Measurements from ENCODE around the gene BTBD9. TPM values are rescaled to one million over a fixed set of nuclear protein-coding genes. Genes with fewer than 3 reads are reported as not detected.

BTBD9 gene
- total RNA-seq, 1 donor from 2014 or later, result 4.5 TPM

DNA sequence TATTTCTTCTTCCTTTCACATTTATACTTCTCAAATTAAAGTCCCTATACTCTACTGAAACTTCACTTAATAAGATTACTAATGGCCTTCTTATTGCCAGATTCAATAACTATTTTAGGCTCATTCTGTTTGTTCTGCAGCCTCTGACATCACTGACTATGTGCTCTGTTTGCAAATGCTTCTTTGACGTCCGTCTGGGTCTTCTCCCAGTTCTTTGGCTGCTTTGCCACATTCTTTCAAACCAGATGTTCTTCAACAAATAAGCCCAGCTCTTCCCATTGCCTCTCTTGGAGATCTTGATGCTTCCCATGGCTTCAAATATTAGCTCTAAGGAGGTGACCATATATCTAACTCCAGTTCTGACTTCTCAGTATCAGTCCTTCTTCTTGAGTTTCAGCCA lies 117.4 kb downstream of the BTBD9 start:
- FAIRE-seq (no peak), DNase-seq (ENCODE audit: low read depth) (no peak)
- Histone ChIP-seq H3K36me3 (ENCODE audit: control insufficient read depth, insufficient read depth, low read length) (no peaks in the 10 kb centered on the region), H3K27me3 (ENCODE audit: control insufficient read depth, insufficient read depth, low read length) (no peaks in the 10 kb centered on the region), H3K4me3 (ENCODE audit: low read depth, low read length) (no peak overlapping the region)
- TF ChIP-seq, protein P1, sequence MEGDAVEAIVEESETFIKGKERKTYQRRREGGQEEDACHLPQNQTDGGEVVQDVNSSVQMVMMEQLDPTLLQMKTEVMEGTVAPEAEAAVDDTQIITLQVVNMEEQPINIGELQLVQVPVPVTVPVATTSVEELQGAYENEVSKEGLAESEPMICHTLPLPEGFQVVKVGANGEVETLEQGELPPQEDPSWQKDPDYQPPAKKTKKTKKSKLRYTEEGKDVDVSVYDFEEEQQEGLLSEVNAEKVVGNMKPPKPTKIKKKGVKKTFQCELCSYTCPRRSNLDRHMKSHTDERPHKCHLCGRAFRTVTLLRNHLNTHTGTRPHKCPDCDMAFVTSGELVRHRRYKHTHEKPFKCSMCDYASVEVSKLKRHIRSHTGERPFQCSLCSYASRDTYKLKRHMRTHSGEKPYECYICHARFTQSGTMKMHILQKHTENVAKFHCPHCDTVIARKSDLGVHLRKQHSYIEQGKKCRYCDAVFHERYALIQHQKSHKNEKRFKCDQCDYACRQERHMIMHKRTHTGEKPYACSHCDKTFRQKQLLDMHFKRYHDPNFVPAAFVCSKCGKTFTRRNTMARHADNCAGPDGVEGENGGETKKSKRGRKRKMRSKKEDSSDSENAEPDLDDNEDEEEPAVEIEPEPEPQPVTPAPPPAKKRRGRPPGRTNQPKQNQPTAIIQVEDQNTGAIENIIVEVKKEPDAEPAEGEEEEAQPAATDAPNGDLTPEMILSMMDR (IDR thresholded peaks at IDR 0.05; ENCODE audit: insufficient read depth, low read length, severe bottlenecking), result no peak

- Histone ChIP-seq H3K4me3 (ENCODE audit: low read depth, low read length) (no peak overlapping the region), H3K27me3 (ENCODE audit: control insufficient read depth, insufficient read depth, low read length) (no peaks in the 10 kb centered on the region), H3K36me3 (ENCODE audit: control insufficient read depth, insufficient read depth, low read length) (no peaks in the 10 kb centered on the region)
- TF ChIP-seq, protein P1 (IDR thresholded peaks at IDR 0.05; ENCODE audit: insufficient read depth, low read length, severe bottlenecking), result no peak
- DNase-seq (ENCODE audit: low read depth) (no peak), FAIRE-seq (no peak)
Measured at GRCh38 chr6:38518511-38519304, 121.0 kb downstream of the BTBD9 start.

GRCh38 chr6:38517005-38517404 lies 122.7 kb downstream of the BTBD9 start:
- Histone ChIP-seq H3K36me3 (ENCODE audit: control insufficient read depth, insufficient read depth, low read length) (no peaks in the 10 kb centered on the region), H3K4me3 (ENCODE audit: low read depth, low read length) (no peak overlapping the region), H3K27me3 (ENCODE audit: control insufficient read depth, insufficient read depth, low read length) (no peaks in the 10 kb centered on the region)
- TF ChIP-seq, protein P1 (IDR thresholded peaks at IDR 0.05; ENCODE audit: insufficient read depth, low read length, severe bottlenecking), result no peak
- FAIRE-seq (no peak), DNase-seq (ENCODE audit: low read depth) (peak; percentile 14)

DNA sequence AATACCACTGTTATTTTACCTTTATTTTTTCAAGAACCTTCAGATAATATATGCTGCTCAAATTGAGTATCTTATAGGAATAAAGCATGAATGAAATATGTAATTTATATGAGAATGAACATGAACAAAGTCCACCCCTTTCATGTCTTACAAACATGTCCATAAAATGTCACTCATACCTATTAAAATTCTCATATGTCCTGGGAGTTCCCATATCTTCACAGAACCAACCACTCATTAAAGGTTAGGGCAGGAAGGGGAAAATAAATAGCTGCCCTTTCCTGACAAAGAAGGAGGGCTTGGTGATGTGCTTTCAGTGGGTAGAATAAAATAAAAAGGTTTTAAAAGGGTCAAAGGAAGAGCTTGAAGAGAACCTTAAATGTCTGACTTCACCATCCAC lies 125.3 kb downstream of the BTBD9 start:
- FAIRE-seq (no peak), DNase-seq (ENCODE audit: low read depth) (no peak)
- Histone ChIP-seq H3K36me3 (ENCODE audit: control insufficient read depth, insufficient read depth, low read length) (no peaks in the 10 kb centered on the region), H3K4me3 (ENCODE audit: low read depth, low read length) (no peak overlapping the region), H3K27me3 (ENCODE audit: control insufficient read depth, insufficient read depth, low read length) (no peaks in the 10 kb centered on the region)
- TF ChIP-seq, protein P1 (IDR thresholded peaks at IDR 0.05; ENCODE audit: insufficient read depth, low read length, severe bottlenecking), result no peak

DNA sequence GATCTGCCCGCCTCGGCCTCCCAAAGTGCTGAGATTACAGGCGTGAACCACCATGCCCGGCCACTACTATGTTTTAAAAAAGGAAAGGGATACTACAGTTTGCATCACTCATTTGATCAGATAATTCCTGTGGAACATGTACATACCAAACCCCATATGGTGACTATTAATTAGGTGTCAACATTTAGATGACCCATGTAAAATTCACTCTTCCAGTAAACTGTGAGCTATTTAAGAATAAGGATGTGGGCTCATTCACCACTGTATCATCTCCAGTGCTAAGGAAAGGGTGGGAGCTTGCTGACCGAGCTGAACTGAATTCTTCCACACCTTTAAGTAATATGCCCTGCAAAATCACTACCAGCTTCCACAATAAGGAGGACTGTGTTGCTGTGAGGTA lies 127.5 kb downstream of the BTBD9 start:
- DNase-seq (ENCODE audit: low read depth) (peak; percentile 12), FAIRE-seq (no peak)
- no peak overlapping the region for H3K4me3 ChIP-seq (ENCODE audit: low read depth, low read length)
- H3K27me3 ChIP-seq (ENCODE audit: control insufficient read depth, insufficient read depth, low read length), result no peaks in the 10 kb centered on the region
- H3K36me3 ChIP-seq (ENCODE audit: control insufficient read depth, insufficient read depth, low read length), result no peaks in the 10 kb centered on the region
- TF ChIP-seq, protein P1 (IDR thresholded peaks at IDR 0.05; ENCODE audit: insufficient read depth, low read length, severe bottlenecking), result no peak

- FAIRE-seq (no peak), DNase-seq (ENCODE audit: low read depth) (peak; percentile 74)
- TF ChIP-seq, protein P1 (IDR thresholded peaks at IDR 0.05; ENCODE audit: insufficient read depth, low read length, severe bottlenecking), result no peak
- Histone ChIP-seq H3K27me3 (ENCODE audit: control insufficient read depth, insufficient read depth, low read length) (no peaks in the 10 kb centered on the region), H3K36me3 (ENCODE audit: control insufficient read depth, insufficient read depth, low read length) (no peaks in the 10 kb centered on the region), H3K4me3 (ENCODE audit: low read depth, low read length) (no peak overlapping the region)
Measured at GRCh38 chr6:38510205-38510604, 129.5 kb downstream of the BTBD9 start.

Data from bronchial epithelial cell (primary cell).